Muscle of arm (tissue), 12 donors: ENCODE data around the gene DRD4. TPM values are rescaled to one million over a fixed set of nuclear protein-coding genes. Genes with fewer than 3 reads are reported as not detected.
"Not testable (repeated sequence)": the region's sequence is repeated elsewhere in the genome, so short reads cannot be mapped to it uniquely, and the experiment has no call there.

Experiments
- DNase-seq: peaks from one replicate; pipeline ENCODE4 v3.0.0-alpha.2; 2013
- polyA plus RNA-seq, 12 donors: library from polyadenylated mRNA; unstranded; fragments of 120-200 nt; gene quantifications; one replicate each; pipeline ENCODE4 v1.2.1, GENCODE V29; 2013; ENCODE audit not compliant: insufficient read length in 12 of 12

The DRD4 gene
- polyA plus RNA-seq, 12 donors: 0.36 to 0.98 (median 0.71) TPM; not detected in 3

DNA sequence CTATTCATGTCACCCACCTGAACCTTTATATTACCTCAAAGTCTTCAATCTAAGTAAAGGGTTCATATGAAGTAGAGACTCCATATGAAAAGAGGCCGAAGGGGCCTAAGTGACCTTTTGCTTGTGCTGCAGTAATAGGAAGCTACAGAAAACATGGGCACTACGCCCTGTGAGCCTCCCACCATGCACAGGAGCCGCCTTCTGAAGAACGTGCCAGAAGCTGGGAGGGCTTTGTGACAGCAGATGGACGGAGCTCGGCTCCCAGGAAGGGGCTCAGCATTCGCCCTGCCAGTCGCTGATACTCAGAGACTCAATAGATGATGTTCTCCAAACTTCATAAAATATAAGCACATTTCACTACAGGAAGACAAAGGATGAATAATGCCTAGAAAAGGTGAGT lies 36.8 kb downstream of the DRD4 start:
- no peak for DNase-seq

GRCh38 chr11:674406-674805 lies 37.3 kb downstream of the DRD4 start:
- no peak for DNase-seq

- no peak for DNase-seq
Observed at GRCh38 chr11:678297-678696, 41.2 kb downstream of the DRD4 start.

GRCh38 chr11:679271-680207 lies 42.5 kb downstream of the DRD4 start:
- DNase-seq: no peak

- DNase-seq: no peak
Observed at GRCh38 chr11:680476-680875, 43.4 kb downstream of the DRD4 start.

DNA sequence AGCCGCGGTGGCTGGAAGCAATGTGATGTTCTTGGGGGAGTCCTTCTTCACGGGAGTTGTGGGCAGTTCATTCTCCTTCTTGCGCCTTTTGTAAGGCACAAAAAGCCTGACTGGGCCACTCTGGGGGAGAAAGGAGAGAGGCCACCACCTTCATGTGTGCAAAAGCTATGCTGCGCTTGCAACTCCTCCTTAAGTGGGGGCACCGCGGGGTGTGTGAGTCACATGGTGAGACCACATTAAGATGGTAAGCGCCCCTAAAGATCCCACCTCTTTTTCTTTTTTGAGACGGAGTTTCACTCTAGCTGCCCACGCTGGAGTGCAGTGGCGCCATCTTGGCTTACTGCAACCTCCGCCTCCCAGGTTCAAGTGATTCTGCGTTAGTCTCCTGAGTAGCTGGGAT lies 43.9 kb downstream of the DRD4 start:
- DNase-seq: no peak

GRCh38 chr11:686451-687243 lies 49.6 kb downstream of the DRD4 start:
- no peak for DNase-seq

DNA sequence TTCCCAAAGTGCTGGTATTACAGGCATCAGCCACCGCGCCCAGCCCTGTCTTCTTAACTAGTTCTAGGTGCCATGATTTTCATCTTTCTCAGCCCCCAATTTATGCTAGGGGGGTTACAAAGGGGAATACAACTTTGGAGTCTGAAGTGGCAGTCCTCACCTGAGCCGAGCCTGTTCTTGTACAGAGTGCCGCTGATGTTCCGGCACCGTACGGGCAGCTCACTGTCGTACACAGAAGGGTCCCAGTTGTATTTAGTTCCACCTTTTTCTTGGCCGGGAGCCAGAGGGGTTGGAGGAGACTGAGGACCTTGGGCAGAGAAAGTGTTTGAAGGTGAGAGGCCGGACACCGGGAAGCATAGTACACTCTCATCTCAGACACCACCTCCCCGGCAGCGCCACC lies 50.7 kb downstream of the DRD4 start:
- DNase-seq: no peak

DNA sequence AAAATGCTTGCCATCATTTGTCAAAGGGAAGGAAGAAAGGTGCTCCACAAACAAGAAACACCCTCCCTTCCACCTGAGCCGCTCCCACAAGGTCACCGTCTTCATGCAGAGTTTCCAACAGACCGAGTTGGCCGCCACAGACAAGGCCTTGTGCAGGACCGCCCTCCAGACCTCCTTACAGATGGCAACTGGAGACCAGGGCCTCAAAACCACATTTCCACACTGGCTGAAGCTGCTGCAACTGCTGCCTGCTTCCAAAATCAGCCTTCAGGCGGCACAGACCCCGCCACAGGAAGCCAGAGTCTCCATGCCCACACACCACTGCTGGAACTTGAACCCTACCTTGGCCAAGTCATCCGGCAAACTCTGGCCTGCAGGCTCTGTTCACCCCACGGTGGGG lies 51.6 kb downstream of the DRD4 start:
- no peak for DNase-seq

- no peak for DNase-seq
Observed at GRCh38 chr11:689625-690024, 52.6 kb downstream of the DRD4 start.

DNA sequence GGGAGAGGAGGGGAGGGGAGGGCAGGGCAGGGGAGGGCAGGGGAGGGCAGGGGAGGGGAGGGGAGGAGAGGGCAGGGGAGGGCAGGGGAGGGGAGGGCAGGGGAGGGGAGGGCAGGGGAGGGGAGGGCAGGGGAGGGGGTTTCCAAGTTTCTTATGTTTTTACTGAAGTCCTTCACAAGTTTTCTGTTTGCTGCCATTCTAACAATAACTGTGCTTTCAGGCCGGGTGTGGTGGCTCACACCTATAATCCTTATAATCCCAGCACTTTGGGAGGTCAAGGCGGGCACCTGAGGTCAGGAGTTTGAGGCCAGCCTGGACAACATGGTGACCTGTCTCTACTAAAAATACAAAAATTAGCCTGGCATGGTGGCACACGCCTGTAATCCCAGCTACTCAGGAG lies 53.2 kb downstream of the DRD4 start:
- not testable (repeated sequence) for DNase-seq

Other genes with a start within 250 kb of the DRD4 start
- gene PKP3, start 243.1 kb upstream of the DRD4 start, polyA plus RNA-seq: 10 to 100 TPM in 3 of 12 donors, 1 to 10 TPM in 1, under 1 TPM in 4, not detected in 4; 0.24 to 30.6 (median 2.7) TPM
- gene SIGIRR, start 222.3 kb upstream of the DRD4 start, polyA plus RNA-seq: 10 to 100 TPM in 9 of 12 donors, 1 to 10 TPM in 2, not detected in 1; 6.8 to 22.7 (median 11.2) TPM
- gene ANO9, start 195.3 kb upstream of the DRD4 start, polyA plus RNA-seq: 10 to 100 TPM in 2 of 12 donors, 1 to 10 TPM in 2, under 1 TPM in 7, not detected in 1; 0.08 to 14.1 (median 0.31) TPM
- gene PTDSS2, start 187.0 kb upstream of the DRD4 start, polyA plus RNA-seq: 10 to 100 TPM in 11 of 12 donors, not detected in 1; 22.7 to 52.4 (median 26.0) TPM
- gene RNH1, start 130.0 kb upstream of the DRD4 start, polyA plus RNA-seq: 100 to 1,000 TPM in 1 of 12 donors, 10 to 100 TPM in 10, not detected in 1; 69.4 to 126 (median 78.8) TPM
- 100 to 1,000 TPM in 6 of 12 donors, 10 to 100 TPM in 5, not detected in 1; 62.1 to 123 (median 101) TPM for gene HRAS, start 101.7 kb upstream of the DRD4 start, polyA plus RNA-seq
- 1 to 10 TPM in 10 of 12 donors, not detected in 2; 1.7 to 8.2 (median 4.3) TPM for gene LRRC56, start 99.7 kb upstream of the DRD4 start, polyA plus RNA-seq
- 1 to 10 TPM in 1 of 12 donors, under 1 TPM in 9, not detected in 2; 0.17 to 2.5 (median 0.50) TPM for gene LMNTD2, start 76.5 kb upstream of the DRD4 start, polyA plus RNA-seq
- 10 to 100 TPM in 1 of 12 donors, 1 to 10 TPM in 10, not detected in 1; 1.7 to 15.5 (median 2.4) TPM for gene RASSF7, start 76.3 kb upstream of the DRD4 start, polyA plus RNA-seq
- gene PHRF1, start 60.8 kb upstream of the DRD4 start, polyA plus RNA-seq: 10 to 100 TPM in 11 of 12 donors, not detected in 1; 13.6 to 31.4 (median 14.8) TPM
- 10 to 100 TPM in 5 of 12 donors, 1 to 10 TPM in 6, not detected in 1; 6.6 to 15.3 (median 9.9) TPM for gene IRF7, start 21.3 kb upstream of the DRD4 start, polyA plus RNA-seq
- 100 to 1,000 TPM in 1 of 12 donors, 1 to 10 TPM in 7, under 1 TPM in 3, not detected in 1; 0.49 to 137 (median 1.7) TPM for gene CDHR5, start 12.3 kb upstream of the DRD4 start, polyA plus RNA-seq
- gene SCT, start 10.1 kb upstream of the DRD4 start, polyA plus RNA-seq: 100 to 1,000 TPM in 1 of 12 donors, 10 to 100 TPM in 9, not detected in 2; 17.6 to 109 (median 52.1) TPM
- 10 to 100 TPM in 11 of 12 donors, not detected in 1; 20.7 to 41.0 (median 24.3) TPM for gene DEAF1, start 58.0 kb downstream of the DRD4 start, polyA plus RNA-seq
- gene TMEM80, start 58.5 kb downstream of the DRD4 start, polyA plus RNA-seq: 10 to 100 TPM in 11 of 12 donors, not detected in 1; 13.0 to 34.8 (median 18.9) TPM
- 10 to 100 TPM in 4 of 12 donors, 1 to 10 TPM in 7, not detected in 1; 1.2 to 54.4 (median 2.7) TPM for gene EPS8L2, start 69.0 kb downstream of the DRD4 start, polyA plus RNA-seq
- 100 to 1,000 TPM in 1 of 12 donors, 10 to 100 TPM in 10, not detected in 1; 53.5 to 102 (median 62.2) TPM for gene TALDO1, start 110.2 kb downstream of the DRD4 start, polyA plus RNA-seq
- gene GATD1, start 140.2 kb downstream of the DRD4 start, polyA plus RNA-seq: 10 to 100 TPM in 11 of 12 donors, not detected in 1; 32.8 to 54.7 (median 36.4) TPM
- gene CEND1, start 152.8 kb downstream of the DRD4 start, polyA plus RNA-seq: under 1 TPM in 10 of 12 donors, not detected in 2; 0.13 to 0.77 (median 0.36) TPM
- 10 to 100 TPM in 6 of 12 donors, 1 to 10 TPM in 5, not detected in 1; 7.9 to 15.5 (median 10.6) TPM for gene SLC25A22, start 161.0 kb downstream of the DRD4 start, polyA plus RNA-seq
- 10 to 100 TPM in 1 of 12 donors, 1 to 10 TPM in 10, not detected in 1; 4.5 to 11.4 (median 6.5) TPM for gene PIDD1, start 168.0 kb downstream of the DRD4 start, polyA plus RNA-seq
- gene RPLP2, start 172.7 kb downstream of the DRD4 start, polyA plus RNA-seq: 1,000 to 10,000 TPM; 1,154 to 1,810 (median 1,407) TPM
- gene PNPLA2, start 181.6 kb downstream of the DRD4 start, polyA plus RNA-seq: 10 to 100 TPM in 11 of 12 donors, not detected in 1; 19.5 to 40.3 (median 23.8) TPM
- 10 to 100 TPM in 5 of 12 donors, 1 to 10 TPM in 6, not detected in 1; 5.8 to 34.3 (median 9.8) TPM for gene CRACR2B, start 190.7 kb downstream of the DRD4 start, polyA plus RNA-seq
- 100 to 1,000 TPM in 10 of 12 donors, 10 to 100 TPM in 1, not detected in 1; 75.9 to 300 (median 133) TPM for gene CD151, start 195.7 kb downstream of the DRD4 start, polyA plus RNA-seq
- gene POLR2L, start 205.3 kb downstream of the DRD4 start, polyA plus RNA-seq: 100 to 1,000 TPM in 6 of 12 donors, 10 to 100 TPM in 5, not detected in 1; 78.8 to 121 (median 100) TPM
- gene TSPAN4, start 205.6 kb downstream of the DRD4 start, polyA plus RNA-seq: 100 to 1,000 TPM in 1 of 12 donors, 10 to 100 TPM in 10, not detected in 1; 35.8 to 102 (median 46.9) TPM